Transverse colon (tissue), 3 donors: ENCODE results near the gene PRKD3.

Experiments
- POLR2A ChIP-seq: fragments of 450-650 bp; IDR thresholded peaks from one replicate; pipeline ENCODE4 v1.6.1; 2016; ENCODE audit warnings: antibody characterized with exemption, mild to moderate bottlenecking, moderate library complexity
- TF ChIP-seq, protein P1 (sequence below), 5 experiments: fragments of 200-600 bp in 3 of 5; fragments of 450-650 bp in 2 of 5; sonication (generic) in 3 of 5; IDR thresholded peaks; 1 replicate in 2 of 5; 2 replicates in 3 of 5; pipeline ENCODE4 v1.5.1; 2016 to 2017; ENCODE audit warnings: antibody characterized with exemption in 5 of 5, inconsistent platforms in 3 of 5, mild to moderate bottlenecking in 2 of 5, moderate library complexity in 1 of 5

GRCh38 chr2:37354531-37354930 is 29.9 kb upstream of the PRKD3 start:
- TF ChIP-seq POLR2A = no peak
- TF ChIP-seq, protein P1, sequence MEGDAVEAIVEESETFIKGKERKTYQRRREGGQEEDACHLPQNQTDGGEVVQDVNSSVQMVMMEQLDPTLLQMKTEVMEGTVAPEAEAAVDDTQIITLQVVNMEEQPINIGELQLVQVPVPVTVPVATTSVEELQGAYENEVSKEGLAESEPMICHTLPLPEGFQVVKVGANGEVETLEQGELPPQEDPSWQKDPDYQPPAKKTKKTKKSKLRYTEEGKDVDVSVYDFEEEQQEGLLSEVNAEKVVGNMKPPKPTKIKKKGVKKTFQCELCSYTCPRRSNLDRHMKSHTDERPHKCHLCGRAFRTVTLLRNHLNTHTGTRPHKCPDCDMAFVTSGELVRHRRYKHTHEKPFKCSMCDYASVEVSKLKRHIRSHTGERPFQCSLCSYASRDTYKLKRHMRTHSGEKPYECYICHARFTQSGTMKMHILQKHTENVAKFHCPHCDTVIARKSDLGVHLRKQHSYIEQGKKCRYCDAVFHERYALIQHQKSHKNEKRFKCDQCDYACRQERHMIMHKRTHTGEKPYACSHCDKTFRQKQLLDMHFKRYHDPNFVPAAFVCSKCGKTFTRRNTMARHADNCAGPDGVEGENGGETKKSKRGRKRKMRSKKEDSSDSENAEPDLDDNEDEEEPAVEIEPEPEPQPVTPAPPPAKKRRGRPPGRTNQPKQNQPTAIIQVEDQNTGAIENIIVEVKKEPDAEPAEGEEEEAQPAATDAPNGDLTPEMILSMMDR (IDR thresholded peaks at IDR 0.05) = no peak
